ENCODE results near the gene SEMA5A.

DNA sequence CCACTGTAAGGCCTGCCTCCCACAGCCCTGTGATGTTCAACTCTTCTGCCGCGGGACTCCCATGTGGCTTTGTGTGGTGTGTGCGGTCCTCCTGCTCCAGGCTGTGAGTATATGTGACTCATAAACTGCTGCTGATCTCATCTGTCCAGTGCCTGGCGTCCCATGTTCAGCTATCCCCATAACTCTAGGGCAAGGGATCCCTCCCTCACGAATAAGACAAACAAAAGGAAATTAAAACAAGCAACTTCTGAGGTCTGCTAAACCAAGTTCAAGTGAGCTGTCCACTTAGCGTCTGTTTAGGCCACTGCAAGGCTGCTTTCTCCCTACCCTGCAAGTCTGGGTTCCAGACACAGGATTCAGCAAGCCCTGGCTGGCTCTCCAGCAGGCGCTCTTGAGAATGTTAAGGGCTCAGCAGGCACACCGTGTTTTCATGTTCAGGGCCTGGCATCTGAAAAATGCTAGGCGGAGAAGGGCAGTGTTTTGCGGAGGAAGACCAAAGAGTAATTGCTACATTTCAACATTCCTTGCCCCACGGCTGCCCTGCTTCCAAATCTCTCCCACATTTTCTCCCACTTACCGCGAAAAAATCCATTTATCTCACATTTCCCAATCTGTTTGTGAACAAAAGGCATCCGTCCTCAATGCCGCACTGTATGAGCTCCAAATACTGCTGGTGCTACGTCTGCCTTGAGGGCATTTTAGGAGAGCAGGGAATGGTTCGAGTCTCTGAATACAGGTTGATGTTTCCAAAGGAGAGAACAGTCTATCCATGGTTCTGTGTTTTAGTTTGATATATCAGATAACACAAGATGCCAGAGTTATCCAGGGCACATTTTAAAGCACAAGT, 280.2 kb downstream of the SEMA5A start:
- TF ChIP-seq POLR2A (IDR thresholded peaks at IDR 0.05; ENCODE audit: low read length) (no peak), GATA1 (IDR thresholded peaks at IDR 0.05; ENCODE audit: low read depth, low read length) (no peak)

All from erythroblast (primary cell).